B cell (primary cell): Measurements from ENCODE around the gene ATP1B2. TPM values are rescaled to one million over a fixed set of nuclear protein-coding genes. Genes with fewer than 3 reads are reported as not detected.

Source experiments
- ATAC-seq: fragments of 200-7000 bp; cut with Tn5 transposase; one replicate; pipeline ENCODE4 v1.10.0; 2021; ENCODE audit warnings: low read depth, mild to moderate bottlenecking, moderate number of reproducible peaks, moderate library complexity
- CTCF ChIA-PET: fragments of 350-600 bp; sonication (Branson Sonifier 250); formaldehyde crosslinking; loops from one replicate; lab custom pipeline; 2021; ENCODE audit warnings: antibody characterized with exemption, inconsistent platforms; lab: Charles Lee
- POLR2A ChIA-PET: fragments of 350-600 bp; sonication (Branson Sonifier 250); formaldehyde crosslinking; loops from one replicate; lab custom pipeline; 2021; ENCODE audit warnings: antibody characterized with exemption; lab: Charles Lee
- DNase-seq: peaks from one replicate; pipeline ENCODE4 v3.0.0; 2013
- H2AFZ ChIP-seq: 2 replicates; pipeline ENCODE4 v1.6.1; 2012; ENCODE audit warnings: mild to moderate bottlenecking, low read depth, low read length; ENCODE audit not compliant: insufficient read depth, poor library complexity, severe bottlenecking
- H3K27ac ChIP-seq, 2 donors: 1 replicate in 1 of 2; 2 replicates in 1 of 2; pipeline ENCODE4 v1.5.1; 2012 to 2013; ENCODE audit warnings: low read length in 2 of 2, mild to moderate bottlenecking in 2 of 2, moderate library complexity in 1 of 2
- H3K27me3 ChIP-seq, 4 experiments: fragments of 200-600 bp in 1 of 4; sonication (generic) in 1 of 4; replicated peaks in 1 of 4; 1 replicate in 2 of 4; 2 replicates in 2 of 4; pipeline versions ENCODE4 v1.6.1 to v1.7.0; 2013 to 2016; ENCODE audit warnings: low read length in 3 of 4, mild to moderate bottlenecking in 2 of 4, mixed read lengths in 1 of 4, moderate library complexity in 1 of 4; ENCODE audit not compliant: insufficient read depth in 4 of 4, control insufficient read depth in 3 of 4; ENCODE audit errors: control extremely low read depth in 1 of 4
- H3K36me3 ChIP-seq, 2 experiments: replicated peaks in 1 of 2; 1 replicate in 1 of 2; 2 replicates in 1 of 2; pipeline versions ENCODE4 v1.6.1 to v1.7.1; 2013; ENCODE audit warnings: low read length in 1 of 2; ENCODE audit not compliant: insufficient read depth in 2 of 2, control insufficient read depth in 1 of 2; ENCODE audit errors: control extremely low read depth in 1 of 2, extremely low read depth in 1 of 2
- H3K4me1 ChIP-seq, 2 donors: fragments of 200-600 bp in 1 of 2; sonication (generic) in 1 of 2; 1 replicate in 1 of 2; 2 replicates in 1 of 2; pipeline versions ENCODE4 v1.5.1 to v1.6.1; 2013 to 2017; ENCODE audit warnings: low read length in 2 of 2; ENCODE audit not compliant: control insufficient read depth in 2 of 2, insufficient read depth in 2 of 2
- H3K4me2 ChIP-seq: replicated peaks from 2 replicates; pipeline ENCODE3; 2012; ENCODE audit warnings: mild to moderate bottlenecking, low read depth, low read length; ENCODE audit not compliant: poor library complexity, severe bottlenecking
- H3K4me3 ChIP-seq, 5 experiments: fragments of 200-600 bp in 1 of 5; sonication (generic) in 1 of 5; 1 replicate in 3 of 5; 2 replicates in 2 of 5; pipeline versions ENCODE4 v1.5.1 to v1.7.0; 2011 to 2016; ENCODE audit warnings: low read length in 4 of 5, mild to moderate bottlenecking in 4 of 5, low read depth in 2 of 5, control low read depth in 1 of 5, moderate library complexity in 1 of 5; ENCODE audit not compliant: insufficient read depth in 1 of 5; ENCODE audit errors: control extremely low read depth in 1 of 5, extremely low read depth in 1 of 5
- H3K79me2 ChIP-seq: fragments of 200-600 bp; sonication (generic); one replicate; pipeline ENCODE4 v1.6.0; 2016; ENCODE audit warnings: low read length; ENCODE audit not compliant: control insufficient read depth, insufficient read depth
- H3K9ac ChIP-seq: fragments of 200-600 bp; sonication (generic); 2 replicates; pipeline ENCODE4 v1.6.1; 2017; ENCODE audit warnings: mild to moderate bottlenecking, low read length, moderate library complexity
- H3K9me3 ChIP-seq, 3 donors: one replicate each; pipeline versions ENCODE4 v1.6.1 to v1.7.1; 2013; ENCODE audit warnings: low read length in 2 of 3; ENCODE audit not compliant: control insufficient read depth in 2 of 3, insufficient read depth in 1 of 3; ENCODE audit errors: control extremely low read depth in 1 of 3
- H4K20me1 ChIP-seq: 2 replicates; pipeline ENCODE4 v1.6.0; 2012; ENCODE audit warnings: mild to moderate bottlenecking, low read length; ENCODE audit not compliant: insufficient read depth, control insufficient read depth, poor library complexity, severe bottlenecking
- H3K27ac Mint-ChIP-seq: one replicate; pipeline ENCODE4 v1.8.0; 2021; ENCODE audit warnings: mixed read lengths
- H3K27me3 Mint-ChIP-seq: one replicate; pipeline ENCODE4 v1.8.0; 2021; ENCODE audit warnings: mixed read lengths
- H3K4me1 Mint-ChIP-seq: one replicate; pipeline ENCODE4 v1.8.0; 2021; ENCODE audit warnings: mixed read lengths
- H3K4me3 Mint-ChIP-seq: one replicate; pipeline ENCODE4 v1.8.0; 2021; ENCODE audit warnings: mixed read lengths
- H3K9me3 Mint-ChIP-seq: one replicate; pipeline ENCODE4 v1.8.0; 2022; ENCODE audit warnings: mixed read lengths; ENCODE audit not compliant: insufficient read depth
- CTCF ChIP-seq: fragments of 200-600 bp; IDR thresholded peaks from one replicate; pipeline ENCODE4 v1.8.0; 2022; ENCODE audit warnings: antibody characterized with exemption, mild to moderate bottlenecking
- EZH2 ChIP-seq: IDR thresholded peaks from 2 replicates; pipeline ENCODE4 v1.6.1; 2012; ENCODE audit warnings: borderline replicate concordance, low read depth, mild to moderate bottlenecking, moderate library complexity, low read length; ENCODE audit not compliant: insufficient read depth, poor library complexity, severe bottlenecking
- WGBS: methylation state at CpG from one replicate; pipeline ENCODE4 v1.1.5; 2013; ENCODE audit warnings: missing lambda C conversion rate; ENCODE audit not compliant: insufficient coverage; 5-methylcytosine and 5-hydroxymethylcytosine counted together
- intact Hi-C: fragments of 100-400 bp; cut with micrococcal nuclease; formaldehyde crosslinking; loops from one replicate; pipeline ENCODE4 v1.10.0; 2022
- polyA plus RNA-seq: library from polyadenylated mRNA; depleted of rRNA; stranded (reverse); fragments of >200 nt; gene quantifications from 2 replicates; pipeline ENCODE4 v1.2.3, GENCODE V29; 2012
- total RNA-seq, 2 donors: library from RNA; stranded (reverse); fragments of 120-200 nt in 1 of 2; gene quantifications; 1 replicate in 1 of 2; 2 replicates in 1 of 2; pipeline versions ENCODE4 v1.2.3 to v1.2.4, GENCODE V29; 2013 to 2022

ATP1B2 gene
- total and polyA plus RNA-seq, 2 donors (not counting 1 experiment from before 2014, with no cell fraction given), result 0.39 TPM; not detected in 1

- no peak within 1 kb of the TSS for H3K9ac ChIP-seq
Measured at GRCh38 chr17:7629939-7630571, 20.7 kb upstream of the ATP1B2 start, which contains the start of gene SHBG. Gene SHBG, plus strand, starts transcription at chr17:7630135. Its CDS starts 38 bp downstream, at chr17:7630173.

More at GRCh38 chr17:7629939-7630571, 20.7 kb upstream of the ATP1B2 start, which contains the start of gene SHBG:
- Histone ChIP-seq H3K4me1 (peaks cover 6 to 14% of the 10 kb centered on the region in 2 donors), H3K79me2 (peaks cover 11% of the 10 kb centered on the region), H2AFZ (no peak within 1 kb of the TSS), H3K27ac (no peak within 1 kb of the TSS), H3K36me3 (no peaks in the 10 kb centered on the region), H3K4me3 (no peak within 1 kb of the TSS), H3K27me3 (no peaks in the 10 kb centered on the region), H4K20me1 (no peaks in the 10 kb centered on the region), H3K9me3 (no peaks in the 10 kb centered on the region), H3K4me2 (no peak within 1 kb of the TSS)
- Mint-ChIP-seq H3K4me3 (no peak within 1 kb of the TSS), H3K9me3 (no peaks in the 10 kb centered on the region), H3K4me1 (peaks cover 17% of the 10 kb centered on the region), H3K27ac (no peak within 1 kb of the TSS), H3K27me3 (no peaks in the 10 kb centered on the region)
- TF ChIP-seq EZH2, result no peak
- TF ChIP-seq CTCF, result no peak
- POLR2A ChIA-PET, result interaction anchor here (0.6 kb wide), 1 partner anchor 15 kb away, joined by 3 read pairs; no protein-coding TSS in a partner anchor
- DNase-seq, result no peak
- WGBS, result 98% methylated on average over 10 of the region's 13 CpGs
- intact Hi-C loops, result no loop called here
- CTCF ChIA-PET, result interaction anchor here (4.6 kb wide), 1 partner anchor 57 kb away, joined by 35 read pairs; the partner anchor contains the start of genes TP53 and WRAP53
- no peak for ATAC-seq
